Liver (tissue), 9 donors: ENCODE data around the gene FRYL. TPM values are rescaled to one million over a fixed set of nuclear protein-coding genes. Genes with fewer than 3 reads are reported as not detected.

Experiments used
- DNase-seq: peaks from one replicate; pipeline ENCODE4 v3.0.0-alpha.2; 2017; ENCODE audit warnings: low spot score
- H3K27ac ChIP-seq, 2 donors: one replicate each; pipeline ENCODE4 v1.7.0; 2013; ENCODE audit warnings: inconsistent platforms in 2 of 2, low read length in 2 of 2, control low read depth in 1 of 2, low read depth in 1 of 2, mild to moderate bottlenecking in 1 of 2
- H3K27me3 ChIP-seq, 4 donors: one replicate each; pipeline versions ENCODE4 v1.6.1 to v1.7.0; 2013; ENCODE audit warnings: low read length in 3 of 4, inconsistent platforms in 1 of 4, mild to moderate bottlenecking in 1 of 4, moderate library complexity in 1 of 4; ENCODE audit not compliant: control insufficient read depth in 4 of 4, insufficient read depth in 4 of 4
- H3K36me3 ChIP-seq, 4 donors: one replicate each; pipeline versions ENCODE4 v1.6.1 to v1.7.0; 2013; ENCODE audit warnings: low read length in 3 of 4, mild to moderate bottlenecking in 3 of 4, low read depth in 1 of 4, moderate library complexity in 1 of 4; ENCODE audit not compliant: control insufficient read depth in 4 of 4, insufficient read depth in 3 of 4
- H3K4me1 ChIP-seq, 4 donors: one replicate each; pipeline versions ENCODE4 v1.6.1 to v1.7.0; 2013; ENCODE audit warnings: low read length in 3 of 4, mild to moderate bottlenecking in 3 of 4, moderate library complexity in 1 of 4; ENCODE audit not compliant: control insufficient read depth in 4 of 4, insufficient read depth in 4 of 4
- H3K4me3 ChIP-seq, 3 donors: one replicate each; pipeline versions ENCODE4 v1.6.1 to v1.7.0; 2013; ENCODE audit warnings: low read length in 3 of 3, control low read depth in 1 of 3, low read depth in 1 of 3, mild to moderate bottlenecking in 1 of 3
- H3K9ac ChIP-seq, 2 donors: one replicate each; pipeline ENCODE4 v1.7.0; 2013; ENCODE audit warnings: low read length in 2 of 2, mild to moderate bottlenecking in 2 of 2, moderate library complexity in 2 of 2, control low read depth in 1 of 2, low read depth in 1 of 2
- H3K9me3 ChIP-seq, 4 donors: one replicate each; pipeline versions ENCODE4 v1.6.1 to v1.7.0; 2013; ENCODE audit warnings: low read length in 3 of 4; ENCODE audit not compliant: control insufficient read depth in 4 of 4
- ATF3 ChIP-seq: IDR thresholded peaks from 2 replicates; pipeline ENCODE4 v1.6.1; 2016; ENCODE audit warnings: antibody characterized with exemption
- CTCF ChIP-seq: fragments of 150-350 bp; IDR thresholded peaks from 2 replicates; pipeline ENCODE4 v1.5.1; 2017; ENCODE audit warnings: improper control_type of control experiment, low read depth, low read length; ENCODE audit not compliant: missing input control
- EGR1 ChIP-seq, 2 donors: IDR thresholded peaks; 2 replicates each; pipeline ENCODE4 v1.6.1; 2016 to 2018; ENCODE audit warnings: antibody characterized with exemption in 2 of 2, low read depth in 2 of 2
- FOXA1 ChIP-seq: IDR thresholded peaks from 2 replicates; pipeline ENCODE4 v1.6.1; 2016; ENCODE audit warnings: antibody characterized with exemption
- GABPA ChIP-seq, 2 donors: IDR thresholded peaks in 1 of 2; conservative IDR thresholded peaks in 1 of 2; 2 replicates each; pipeline ENCODE4 v1.6.1; 2016; ENCODE audit warnings: antibody characterized with exemption in 2 of 2, mild to moderate bottlenecking in 1 of 2, moderate library complexity in 1 of 2
- HNF4A ChIP-seq, 2 donors: conservative IDR thresholded peaks; 2 replicates each; pipeline ENCODE4 v1.6.1; 2016; ENCODE audit warnings: antibody characterized with exemption in 2 of 2, mild to moderate bottlenecking in 2 of 2
- HNF4G ChIP-seq: IDR thresholded peaks from 2 replicates; pipeline ENCODE4 v1.6.1; 2016; ENCODE audit warnings: antibody characterized with exemption
- JUND ChIP-seq, 2 donors: IDR thresholded peaks; 2 replicates each; pipeline ENCODE4 v1.6.1; 2016; ENCODE audit warnings: antibody characterized with exemption in 2 of 2
- MAX ChIP-seq: IDR thresholded peaks from 2 replicates; pipeline ENCODE4 v1.6.1; 2016; ENCODE audit warnings: antibody characterized with exemption
- NR2F2 ChIP-seq: IDR thresholded peaks from 2 replicates; pipeline ENCODE4 v1.6.1; 2016; ENCODE audit warnings: antibody characterized with exemption
- RAD21 ChIP-seq, 2 donors: IDR thresholded peaks; 2 replicates each; pipeline ENCODE4 v1.6.1; 2016; ENCODE audit warnings: antibody characterized with exemption in 2 of 2, mild to moderate bottlenecking in 2 of 2
- RXRA ChIP-seq, 2 donors: IDR thresholded peaks; 2 replicates each; pipeline ENCODE4 v1.6.1; 2017 to 2018; ENCODE audit warnings: antibody characterized with exemption in 2 of 2, mild to moderate bottlenecking in 1 of 2
- SP1 ChIP-seq: IDR thresholded peaks from 2 replicates; pipeline ENCODE4 v1.6.1; 2018; ENCODE audit warnings: antibody characterized with exemption, mild to moderate bottlenecking
- TAF1 ChIP-seq: conservative IDR thresholded peaks from 2 replicates; pipeline ENCODE4 v1.6.1; 2016; ENCODE audit warnings: antibody characterized with exemption, mild to moderate bottlenecking
- YY1 ChIP-seq: IDR thresholded peaks from 2 replicates; pipeline ENCODE4 v1.6.1; 2016; ENCODE audit warnings: antibody characterized with exemption, mild to moderate bottlenecking
- ZBTB33 ChIP-seq: IDR thresholded peaks from 2 replicates; pipeline ENCODE4 v1.6.1; 2016; ENCODE audit warnings: antibody characterized with exemption
- WGBS: extraction: QIAGEN DNeasy Blood & Tissue Kit; methylation state at CpG from one replicate; pipeline ENCODE4 v1.1.7; 2013; 5-methylcytosine and 5-hydroxymethylcytosine counted together
- polyA plus RNA-seq, 2 donors: library from polyadenylated mRNA; stranded (reverse) in 1 of 2; unstranded in 1 of 2; fragments of 200-250 nt in 1 of 2; fragments of >200 nt in 1 of 2; fragmentation: Nextera tagmentation in 1 of 2; extraction: Ambion mirVana in 1 of 2; gene quantifications; one replicate each; pipeline versions ENCODE4 v1.2.1 to v1.2.3, GENCODE V29; 2013 to 2015
- total RNA-seq, 2 donors: library from RNA; depleted of rRNA; stranded (reverse); fragments of >200 nt; gene quantifications; one replicate each; pipeline ENCODE4 v1.2.3, GENCODE V29; 2014
- donor health status: healthy.
- donor health status: healthy.
- donor health status: healthy.
- donor health status: healthy.
- donor health status: healthy.

Gene FRYL
- total and polyA plus RNA-seq, 4 donors, result 5.3 to 79.0 (median 27.2) TPM

- no peak overlapping the region for H3K4me3 ChIP-seq
- no peak overlapping the region for H3K9ac ChIP-seq
- no peaks in the 10 kb centered on the region for H3K9me3 ChIP-seq
- no peaks in the 10 kb centered on the region for H3K4me1 ChIP-seq
- no peak for DNase-seq
- H3K27me3 ChIP-seq, result no peaks in the 10 kb centered on the region
- no peak overlapping the region for H3K27ac ChIP-seq
- peaks cover 0 to 2% (median under 1%) of the 10 kb centered on the region in 4 donors for H3K36me3 ChIP-seq
- WGBS, result 92% methylated on average over 2 of the region's 2 CpGs
- TF ChIP-seq HNF4A (conservative IDR thresholded peaks at IDR 0.05), result no peak
- no peak for TF ChIP-seq SP1
- TF ChIP-seq RAD21 (IDR thresholded peaks at IDR 0.05), result no peak
Measured at GRCh38 chr4:48629458-48629857, 150.6 kb downstream of the FRYL start.

- Histone ChIP-seq H3K9ac (no peak overlapping the region), H3K4me1 (peaks cover 0 to 3% (median under 1%) of the 10 kb centered on the region in 4 donors), H3K27me3 (no peaks in the 10 kb centered on the region), H3K27ac (no peak overlapping the region), H3K9me3 (no peaks in the 10 kb centered on the region), H3K36me3 (peaks cover 0 to 4% (median 0%) of the 10 kb centered on the region in 4 donors), H3K4me3 (no peak overlapping the region)
- 68% methylated on average over 5 of the region's 5 CpGs for WGBS
- no peak for DNase-seq
- peak in 1 of 2 donors; percentile 7 for TF ChIP-seq HNF4A (conservative IDR thresholded peaks at IDR 0.05)
- no peak for TF ChIP-seq YY1
Measured at GRCh38 chr4:48623182-48623780, 156.8 kb downstream of the FRYL start.

- H3K4me1 ChIP-seq, result peaks cover 0 to 3% (median under 1%) of the 10 kb centered on the region in 4 donors
- no peak overlapping the region for H3K4me3 ChIP-seq
- 76% methylated on average over 2 of the region's 2 CpGs for WGBS
- no peak overlapping the region for H3K9ac ChIP-seq
- H3K9me3 ChIP-seq, result no peaks in the 10 kb centered on the region
- no peak overlapping the region for H3K27ac ChIP-seq
- peaks cover 0 to 10% (median 1%) of the 10 kb centered on the region in 4 donors for H3K36me3 ChIP-seq
- DNase-seq, result no peak
- no peaks in the 10 kb centered on the region for H3K27me3 ChIP-seq
- no peak for TF ChIP-seq MAX
- TF ChIP-seq JUND (IDR thresholded peaks at IDR 0.05), result no peak
- no peak for TF ChIP-seq HNF4G
- no peak for TF ChIP-seq YY1
- no peak for TF ChIP-seq RXRA (IDR thresholded peaks at IDR 0.05)
- TF ChIP-seq CTCF, result no peak
- TF ChIP-seq TAF1, result no peak
Measured at GRCh38 chr4:48620831-48621230, 159.2 kb downstream of the FRYL start.

- Histone ChIP-seq H3K4me1 (peaks cover 0 to 3% (median under 1%) of the 10 kb centered on the region in 4 donors), H3K4me3 (no peak overlapping the region), H3K9ac (no peak overlapping the region), H3K9me3 (no peaks in the 10 kb centered on the region), H3K36me3 (peaks cover 0 to 10% (median 1%) of the 10 kb centered on the region in 4 donors), H3K27ac (no peak overlapping the region), H3K27me3 (no peaks in the 10 kb centered on the region)
- DNase-seq, result no peak
- 79% methylated on average over 1 of the region's 1 CpG for WGBS
- TF ChIP-seq FOXA1 (no peak), YY1 (no peak), TAF1 (no peak), JUND (IDR thresholded peaks at IDR 0.05) (no peak), EGR1 (IDR thresholded peaks at IDR 0.05; ENCODE audit: low read depth in 2 of 2) (no peak), SP1 (no peak), HNF4A (conservative IDR thresholded peaks at IDR 0.05) (no peak), NR2F2 (no peak), GABPA (IDR thresholded peaks at IDR 0.05 in 1 of 2, conservative IDR thresholded peaks at IDR 0.05 in 1 of 2) (no peak), ATF3 (no peak), ZBTB33 (no peak), CTCF (no peak)
Measured at GRCh38 chr4:48620093-48620492, 160.0 kb downstream of the FRYL start.
